Endothelial cell of umbilical vein (primary cell): ENCODE measurements around the gene TIA1.

ENCODE experiments used
- CTCF ChIP-seq, 2 donors: IDR thresholded peaks; 1 replicate in 1 of 2; 2 replicates in 1 of 2; pipeline ENCODE4 v1.5.1; 2011; ENCODE audit warnings: low read length in 2 of 2, mild to moderate bottlenecking in 2 of 2, moderate library complexity in 2 of 2, control low read depth in 1 of 2, inconsistent platforms in 1 of 2, low read depth in 1 of 2; ENCODE audit not compliant: insufficient read depth in 1 of 2; ENCODE audit errors: extremely low read depth in 1 of 2
- EZH2 ChIP-seq: IDR thresholded peaks from 2 replicates; pipeline ENCODE4 v1.6.1; 2012; ENCODE audit warnings: borderline replicate concordance, low read depth, mild to moderate bottlenecking, moderate library complexity, low read length, inconsistent platforms; ENCODE audit not compliant: severe bottlenecking
- FOS ChIP-seq: IDR thresholded peaks from 2 replicates; pipeline ENCODE4 v1.6.1; 2011; ENCODE audit warnings: mild to moderate bottlenecking, low read length, moderate library complexity, borderline replicate concordance; ENCODE audit not compliant: insufficient read depth
- MAX ChIP-seq: IDR thresholded peaks from 2 replicates; pipeline ENCODE4 v1.6.1; 2011; ENCODE audit not compliant: insufficient read depth, insufficient read length
- MYC ChIP-seq: IDR thresholded peaks from one replicate; pipeline ENCODE4 v1.6.1; 2011; ENCODE audit warnings: mild to moderate bottlenecking, low read depth, low read length
- POLR2A ChIP-seq: IDR thresholded peaks from 2 replicates; pipeline ENCODE4 v1.6.1; 2012; ENCODE audit warnings: low read depth, mild to moderate bottlenecking, control low read depth, low read length
- POLR2AphosphoS5 ChIP-seq: IDR thresholded peaks from 2 replicates; pipeline ENCODE4 v1.6.1; 2012; ENCODE audit warnings: low read depth, mild to moderate bottlenecking, control low read depth, low read length, moderate library complexity; ENCODE audit not compliant: insufficient read depth

- TF ChIP-seq POLR2AphosphoS5 (no peak), CTCF (IDR thresholded peaks at IDR 0.05; ENCODE audit: extremely low read depth in 1 of 2, insufficient read depth in 1 of 2, low read depth in 1 of 2, low read length in 2 of 2) (no peak), FOS (no peak), MAX (no peak), MYC (no peak), POLR2A (no peak), EZH2 (no peak)
Observed at GRCh38 chr2:70214953-70215549, 33.4 kb downstream of the TIA1 start.
